ENCODE data around the gene CHCT1.

CHCT1 gene

GRCh38 chr17:60386147-60387058, 35.9 kb upstream of the CHCT1 start:
- no peak overlapping the region for H3K4me2 ChIP-seq (ENCODE audit: low read length)
- H3K4me3 ChIP-seq (ENCODE audit: low read depth, low read length, poor library complexity, severe bottlenecking), result no peak overlapping the region
- H3K9me3 ChIP-seq (ENCODE audit: low read length), result no peaks in the 10 kb centered on the region
- no peaks in the 10 kb centered on the region; the same call in 1 of the 2 replicates for H3K36me3 ChIP-seq (ENCODE audit: insufficient read depth, low read length)
- H3F3A ChIP-seq (ENCODE audit: insufficient read depth, low read length), result no peaks in the 10 kb centered on the region
- H3K9me2 ChIP-seq (ENCODE audit: low read depth, low read length), result no peaks in the 10 kb centered on the region
- no peaks in the 10 kb centered on the region for H4K20me1 ChIP-seq (ENCODE audit: insufficient read depth, low read length)
- H3K27me3 ChIP-seq (ENCODE audit: insufficient read depth, low read length), result no peaks in the 10 kb centered on the region
- H3K27ac ChIP-seq (ENCODE audit: low read depth, low read length, poor library complexity, severe bottlenecking), result no peak overlapping the region
- peaks cover 35% of the 10 kb centered on the region for H3K4me1 ChIP-seq (ENCODE audit: insufficient read depth, low read length, severe bottlenecking)
- TF ChIP-seq CTCF (IDR thresholded peaks at IDR 0.05; ENCODE audit: low read length) (no peak), EZH2 (IDR thresholded peaks at IDR 0.05; ENCODE audit: borderline replicate concordance, low read length) (no peak)
- H3K9ac ChIP-seq (ENCODE audit: low read length), result no peak overlapping the region
- no peak overlapping the region for H2AFZ ChIP-seq (ENCODE audit: low read length)
- peaks cover 32% of the 10 kb centered on the region for H3K79me2 ChIP-seq (ENCODE audit: insufficient read depth, low read length)

DNA sequence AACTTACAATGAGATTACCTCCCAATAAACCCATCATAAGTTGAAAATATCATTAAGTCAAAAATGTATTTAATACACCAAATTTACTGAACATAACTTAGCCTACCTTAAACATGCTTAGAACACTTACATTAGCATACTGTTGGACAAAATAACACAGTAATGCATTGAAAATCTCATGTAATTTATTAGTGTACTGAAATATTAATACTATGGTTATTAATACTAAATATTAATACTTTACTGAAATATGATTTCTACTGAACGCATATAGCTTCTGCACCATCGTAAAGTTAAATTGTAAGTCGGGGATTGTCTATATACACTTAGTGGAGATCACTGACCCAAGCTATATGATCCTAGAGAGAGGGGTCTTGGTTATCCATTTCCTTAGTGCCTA, 34.6 kb upstream of the CHCT1 start:
- Histone ChIP-seq H3K4me2 (ENCODE audit: low read length) (no peak overlapping the region), H3K36me3 (ENCODE audit: insufficient read depth, low read length) (no peaks in the 10 kb centered on the region), H3K4me3 (ENCODE audit: low read depth, low read length, poor library complexity, severe bottlenecking) (no peak overlapping the region), H2AFZ (ENCODE audit: low read length) (no peak overlapping the region), H3K9me2 (ENCODE audit: low read depth, low read length) (no peaks in the 10 kb centered on the region), H3K9me3 (ENCODE audit: low read length) (no peaks in the 10 kb centered on the region), H3K9ac (ENCODE audit: low read length) (no peak overlapping the region), H3K27ac (ENCODE audit: low read depth, low read length, poor library complexity, severe bottlenecking) (no peak overlapping the region), H3K79me2 (ENCODE audit: insufficient read depth, low read length) (peaks cover 28% of the 10 kb centered on the region), H4K20me1 (ENCODE audit: insufficient read depth, low read length) (no peaks in the 10 kb centered on the region), H3K27me3 (ENCODE audit: insufficient read depth, low read length) (no peaks in the 10 kb centered on the region), H3K4me1 (ENCODE audit: insufficient read depth, low read length, severe bottlenecking) (peaks cover 37% of the 10 kb centered on the region), H3F3A (ENCODE audit: insufficient read depth, low read length) (no peaks in the 10 kb centered on the region)
- TF ChIP-seq CTCF (IDR thresholded peaks at IDR 0.05; ENCODE audit: low read length), result no peak
- no peak for TF ChIP-seq EZH2 (IDR thresholded peaks at IDR 0.05; ENCODE audit: borderline replicate concordance, low read length)

GRCh38 chr17:60388742-60389141, 33.5 kb upstream of the CHCT1 start:
- Histone ChIP-seq H3K36me3 (ENCODE audit: insufficient read depth, low read length) (no peaks in the 10 kb centered on the region), H3K79me2 (ENCODE audit: insufficient read depth, low read length) (peaks cover 28% of the 10 kb centered on the region), H3K9me2 (ENCODE audit: low read depth, low read length) (no peaks in the 10 kb centered on the region), H2AFZ (ENCODE audit: low read length) (no peak overlapping the region), H3K9ac (ENCODE audit: low read length) (no peak overlapping the region), H3K4me1 (ENCODE audit: insufficient read depth, low read length, severe bottlenecking) (peaks cover 42% of the 10 kb centered on the region), H3K9me3 (ENCODE audit: low read length) (no peaks in the 10 kb centered on the region), H3K27me3 (ENCODE audit: insufficient read depth, low read length) (no peaks in the 10 kb centered on the region), H3K27ac (ENCODE audit: low read depth, low read length, poor library complexity, severe bottlenecking) (no peak overlapping the region), H4K20me1 (ENCODE audit: insufficient read depth, low read length) (no peaks in the 10 kb centered on the region), H3F3A (ENCODE audit: insufficient read depth, low read length) (no peaks in the 10 kb centered on the region), H3K4me3 (ENCODE audit: low read depth, low read length, poor library complexity, severe bottlenecking) (no peak overlapping the region), H3K4me2 (ENCODE audit: low read length) (no peak overlapping the region)
- TF ChIP-seq CTCF (IDR thresholded peaks at IDR 0.05; ENCODE audit: low read length) (no peak), EZH2 (IDR thresholded peaks at IDR 0.05; ENCODE audit: borderline replicate concordance, low read length) (no peak)

Measured in OCI-LY1 (cell line).